ENCODE measurements around the gene NDUFB8.

Gene NDUFB8

GRCh38 chr10:100535715-100536353 lies 6.2 kb upstream of the NDUFB8 start, which contains the start of gene HIF1AN:
HIF1AN (plus strand) TSS chr10:100535943; CDS start chr10:100535959, 16 bp downstream.
- DNase-seq, result peak; percentile 93

GRCh38 chr10:100535338-100535714 lies 5.7 kb upstream of the NDUFB8 start:
- DNase-seq, result no peak

GRCh38 chr10:100534726-100535125 lies 5.1 kb upstream of the NDUFB8 start:
- no peak for DNase-seq

GRCh38 chr10:100531761-100532160 lies 2.1 kb upstream of the NDUFB8 start:
- no peak for DNase-seq

GRCh38 chr10:100528921-100529474 lies 673 bp downstream of the NDUFB8 start:
- DNase-seq, result peak; percentile 38

- DNase-seq, result no peak
These were observed 1.4 kb downstream of the NDUFB8 start for GRCh38 chr10:100528123-100528886.

GRCh38 chr10:100524638-100525037 lies 5.0 kb downstream of the NDUFB8 start:
- no peak for DNase-seq

- DNase-seq, result no peak
These were observed 5.5 kb downstream of the NDUFB8 start for GRCh38 chr10:100524206-100524605.

- no peak for DNase-seq
These were observed 6.7 kb downstream of the NDUFB8 start for GRCh38 chr10:100522945-100523344.

- no peak for DNase-seq
These were observed 7.4 kb downstream of the NDUFB8 start for GRCh38 chr10:100522107-100522801.

GRCh38 chr10:100520811-100521210 lies 8.9 kb downstream of the NDUFB8 start:
- no peak for DNase-seq

GRCh38 chr10:100519311-100520051 lies 10.2 kb downstream of the NDUFB8 start, which contains the start of gene SEC31B:
SEC31B (minus strand) TSS chr10:100519861; CDS start chr10:100516952, 2,909 bp downstream.
- no peak for DNase-seq

GRCh38 chr10:100518761-100519241 lies 10.9 kb downstream of the NDUFB8 start:
- peak; percentile 25 for DNase-seq

GRCh38 chr10:100516847-100517246 lies 12.8 kb downstream of the NDUFB8 start:
- no peak for DNase-seq

GRCh38 chr10:100515612-100516011 lies 14.1 kb downstream of the NDUFB8 start:
- no peak for DNase-seq

- no peak for DNase-seq
These were observed 18.9 kb downstream of the NDUFB8 start for GRCh38 chr10:100510533-100511308.

- DNase-seq, result no peak
These were observed 20.3 kb downstream of the NDUFB8 start for GRCh38 chr10:100509241-100509840.

GRCh38 chr10:100508691-100509150 lies 20.9 kb downstream of the NDUFB8 start:
- peak; percentile 7 for DNase-seq

- no peak for DNase-seq
These were observed 21.4 kb downstream of the NDUFB8 start for GRCh38 chr10:100508266-100508665.

GRCh38 chr10:100507357-100507732 lies 22.3 kb downstream of the NDUFB8 start:
- no peak for DNase-seq
